Endothelial cell of hepatic sinusoid (primary cell): Measurements from ENCODE around the gene MRPL1.

Experiments used
- in situ Hi-C: cut with HindIII; loops from 2 replicates; pipeline ENCODE4 v1.10.0; 2017; ENCODE audit warnings: low sequenced_read_pairs

The MRPL1 gene

DNA sequence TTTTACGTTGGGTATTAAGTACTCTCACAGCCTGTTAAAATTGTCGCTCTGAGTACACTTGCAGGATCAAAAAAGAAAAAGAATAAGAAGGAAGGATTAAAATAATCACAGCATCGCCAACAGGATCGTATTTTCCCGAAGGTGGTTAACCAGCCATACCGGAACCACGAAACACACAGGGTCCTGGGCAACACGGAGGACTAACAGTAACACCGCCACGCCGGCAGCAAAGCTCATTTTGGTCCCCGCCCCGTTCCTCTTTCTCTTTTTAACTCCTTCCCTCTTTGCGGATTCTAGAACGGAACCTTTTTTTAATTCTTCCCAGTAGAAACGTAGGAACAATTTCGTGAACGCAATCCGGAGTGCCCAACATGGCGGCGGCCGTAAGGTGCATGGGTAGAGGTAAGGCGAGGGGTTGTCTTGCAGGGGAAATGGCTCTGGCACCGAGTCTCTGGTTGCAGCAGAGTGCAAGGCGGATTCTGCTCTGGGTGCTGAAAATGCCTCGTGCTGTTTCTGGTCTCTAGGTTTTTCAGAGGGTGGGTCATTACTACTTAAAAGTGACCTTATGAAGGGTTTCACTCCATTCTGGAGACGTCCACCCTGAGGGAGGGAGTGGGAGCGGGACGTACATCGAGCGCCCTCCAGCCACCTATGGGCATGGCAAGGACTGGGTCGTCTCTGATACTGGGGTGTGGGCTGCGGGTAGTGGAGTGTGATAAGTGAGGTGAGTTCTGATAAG, at the start of gene MRPL1:
Gene MRPL1 (plus strand): TSS at position 353 of the 739 bp plus-strand sequence. CDS start 19 bp downstream, at position 372.
- in situ Hi-C loops = no loop called here

DNA sequence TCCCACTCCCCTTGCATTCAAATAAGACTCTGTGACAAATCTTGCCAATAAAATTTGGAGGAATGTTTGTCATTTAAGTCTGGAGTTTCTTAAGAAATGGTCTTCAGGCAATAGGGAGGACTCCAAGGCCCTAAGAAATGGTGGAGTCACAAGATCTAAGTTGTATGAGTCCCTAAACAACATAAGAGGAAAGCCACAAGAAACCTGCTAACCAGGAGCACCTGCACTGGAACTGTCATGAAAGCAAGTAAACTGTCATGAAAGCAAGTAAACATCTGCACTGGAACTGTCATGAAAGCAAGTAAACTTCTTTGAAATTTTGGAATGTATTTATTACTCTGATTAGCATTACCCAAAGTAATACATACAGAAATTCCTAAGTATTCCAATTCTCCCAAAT, 47.0 kb upstream of the MRPL1 start:
- in situ Hi-C loops = no loop called here

DNA sequence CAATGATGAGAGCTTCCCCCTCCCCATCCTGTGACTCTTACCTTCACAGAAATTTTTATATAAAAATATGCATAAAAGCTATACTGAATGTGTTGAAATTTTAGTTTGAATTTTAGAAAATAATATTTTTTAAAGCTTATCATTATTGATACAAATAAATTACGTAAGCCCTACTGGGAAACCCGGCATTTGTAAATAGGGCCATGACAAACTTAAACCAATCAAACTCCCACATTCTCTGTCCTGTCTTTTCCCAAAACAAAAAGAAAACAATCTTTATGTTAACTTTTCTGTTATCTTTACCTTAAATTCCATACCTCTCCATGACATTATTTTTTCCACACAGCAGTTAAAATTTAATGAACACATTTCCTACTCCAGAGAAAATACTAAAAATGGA, 46.1 kb upstream of the MRPL1 start:
- in situ Hi-C loops = no loop called here

DNA sequence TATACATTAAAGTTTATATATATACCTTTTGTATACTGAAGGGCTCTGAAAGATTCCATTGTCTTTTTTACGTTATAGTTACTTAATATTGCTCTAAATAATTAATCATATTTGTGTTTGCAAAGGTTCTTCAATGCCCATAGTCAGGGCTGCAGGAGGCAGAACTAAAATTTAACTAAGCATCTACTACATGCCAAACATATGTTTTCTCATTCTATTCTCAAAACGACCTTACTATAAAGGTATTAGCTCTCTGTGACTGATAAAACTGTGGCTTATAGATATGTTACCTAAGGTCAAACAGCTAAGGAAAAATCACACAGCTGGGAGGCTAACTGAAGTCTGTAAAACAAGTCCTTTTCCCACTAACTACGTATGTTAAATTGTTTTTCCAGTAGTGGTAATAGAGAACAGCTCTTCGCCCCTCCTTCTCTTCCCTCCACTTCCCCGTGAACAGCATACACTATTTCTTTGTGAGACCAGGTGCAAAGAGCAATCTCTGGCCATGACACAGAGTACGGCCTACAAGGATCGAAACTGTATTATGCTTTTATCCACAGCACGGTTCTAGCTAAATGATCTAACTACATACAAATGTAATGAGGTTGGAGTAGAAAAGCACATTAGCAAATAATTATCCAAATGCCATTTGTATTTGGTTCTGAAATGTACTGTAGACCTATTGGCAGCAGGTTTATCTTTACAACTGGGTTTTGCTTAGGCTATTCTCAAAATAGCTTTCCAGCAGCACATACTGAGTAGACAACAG, 45.1 kb upstream of the MRPL1 start:
- in situ Hi-C loops = no loop called here

DNA sequence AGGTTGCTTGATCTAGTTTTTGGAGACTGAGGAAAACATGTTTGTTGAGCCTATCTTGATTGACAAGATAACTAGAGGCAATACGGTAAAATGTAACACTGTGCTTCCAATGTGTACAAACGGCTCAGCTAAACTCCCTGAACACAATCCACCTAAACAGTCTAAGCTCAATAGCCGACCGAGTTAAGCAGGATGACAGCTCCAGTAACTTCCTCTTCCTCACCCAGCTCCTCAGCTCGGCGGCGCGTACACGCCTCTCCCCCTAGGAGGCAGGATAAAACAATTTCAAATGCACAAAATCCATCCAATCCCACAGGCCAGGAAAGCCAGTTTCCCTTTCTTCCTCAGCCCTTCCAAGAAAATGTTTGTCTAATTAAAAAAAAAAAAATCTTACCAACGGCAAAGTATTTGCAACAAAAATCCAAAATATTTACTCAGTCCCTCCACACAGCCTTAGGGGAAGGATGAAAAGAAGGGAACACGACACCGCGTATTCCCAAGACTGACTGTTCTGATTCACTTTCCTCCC, 44.5 kb upstream of the MRPL1 start:
- in situ Hi-C loops = no loop called here

DNA sequence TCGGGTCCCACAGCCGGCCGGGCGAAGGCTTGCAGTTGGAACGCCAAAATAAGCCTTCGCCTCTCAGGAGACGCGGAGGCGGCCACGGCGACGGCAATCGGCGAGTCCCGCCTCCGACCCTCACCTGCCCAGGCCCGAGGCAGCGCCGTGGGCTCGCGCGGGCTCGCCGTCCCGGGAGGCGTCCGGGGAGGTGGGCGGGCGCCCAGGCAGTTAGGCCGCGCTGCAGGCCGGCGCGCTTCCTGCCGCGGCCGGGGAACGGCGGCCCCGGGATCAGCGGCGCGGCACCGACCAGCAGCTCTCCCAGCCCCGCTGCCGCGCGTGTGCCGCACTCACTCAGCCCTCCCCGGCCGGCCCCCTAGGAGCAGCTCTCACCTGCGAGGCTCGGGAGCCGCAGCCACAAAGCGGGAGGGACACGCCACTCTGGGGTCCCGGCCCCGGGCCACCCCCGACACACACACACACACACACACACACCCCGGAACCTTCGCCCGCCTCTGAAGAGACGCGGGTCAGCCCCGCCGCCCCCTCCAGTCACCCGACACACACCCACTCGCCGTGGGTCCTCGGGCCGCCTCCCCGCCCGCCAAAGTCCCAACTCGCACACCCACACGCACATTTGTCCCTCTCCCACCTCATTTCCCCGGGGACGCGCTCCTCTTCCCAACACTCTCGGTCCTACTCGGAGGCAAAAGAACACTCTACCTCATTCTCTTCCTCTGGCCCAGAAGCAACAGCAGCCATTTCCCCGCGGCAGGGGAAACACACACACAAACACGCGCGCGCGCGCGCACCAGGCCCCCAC, 43.8 kb upstream of the MRPL1 start, which contains the start of gene CNOT6L:
Gene CNOT6L (minus strand): TSS at position 767 of the 802 bp plus-strand sequence. CDS start 60 bp downstream, at position 707.
- in situ Hi-C loops = no loop called here

DNA sequence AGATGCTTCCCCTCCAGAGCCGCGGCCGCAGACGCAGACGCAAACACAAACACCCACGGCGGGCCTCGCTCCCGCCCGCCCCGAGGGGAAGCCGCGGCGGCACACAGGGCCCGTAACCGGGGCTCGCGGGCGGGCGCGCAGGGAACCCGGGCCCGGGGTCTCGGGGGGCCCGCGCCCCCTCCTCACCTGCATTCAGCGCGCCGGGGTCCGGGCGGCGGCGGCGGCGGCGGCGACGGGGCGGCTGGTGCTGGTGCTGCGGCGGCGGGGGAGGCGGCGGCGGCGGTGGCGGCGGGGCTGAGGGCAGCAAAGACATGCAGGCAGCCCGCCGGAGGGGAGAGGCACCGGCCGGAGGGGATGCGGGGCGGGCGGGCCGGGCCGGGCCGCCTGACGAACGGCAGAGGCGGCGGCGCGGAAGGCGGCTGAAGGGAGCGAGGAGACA, 43.2 kb upstream of the MRPL1 start:
- in situ Hi-C loops = no loop called here

DNA sequence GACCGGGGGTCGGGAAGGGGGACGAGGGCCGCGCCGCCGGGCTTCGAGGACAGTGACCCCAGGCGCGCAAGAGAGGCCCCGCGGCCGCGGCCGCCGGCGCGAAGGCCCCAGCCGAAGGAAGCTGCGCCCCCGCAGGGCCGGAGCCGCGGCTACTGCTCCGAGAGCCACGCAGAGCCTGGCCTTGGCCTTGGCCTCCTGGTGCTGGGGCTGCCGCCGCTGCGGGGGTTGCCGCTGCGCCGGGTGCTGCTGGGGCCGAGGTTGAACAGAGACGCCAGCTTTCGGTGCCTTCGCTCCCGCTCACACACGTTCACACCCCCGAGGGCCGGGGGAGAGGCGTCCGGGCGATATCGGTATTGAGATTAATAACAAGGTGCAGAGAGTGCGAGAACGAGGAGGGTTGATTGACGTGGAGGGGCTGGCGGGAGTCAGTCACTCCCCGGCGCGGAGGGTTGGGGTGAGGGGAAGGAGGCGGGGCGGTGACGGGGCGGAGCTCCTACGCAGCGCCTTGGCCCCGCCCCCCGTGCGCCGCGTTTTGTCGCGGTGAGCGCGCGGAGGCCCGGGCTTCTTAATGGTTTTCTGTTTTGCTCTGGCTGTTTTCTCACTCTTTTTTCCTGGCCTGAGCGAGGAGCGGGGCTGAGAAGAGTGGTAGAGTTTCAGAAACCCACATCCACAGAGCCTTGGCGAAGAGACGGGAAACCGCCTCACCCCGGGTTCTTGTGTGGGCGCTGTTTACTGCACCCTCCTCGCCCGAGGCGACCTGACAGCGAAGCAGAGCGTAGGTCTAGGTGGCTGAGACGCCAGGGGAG, 42.6 kb upstream of the MRPL1 start:
- in situ Hi-C loops = no loop called here

DNA sequence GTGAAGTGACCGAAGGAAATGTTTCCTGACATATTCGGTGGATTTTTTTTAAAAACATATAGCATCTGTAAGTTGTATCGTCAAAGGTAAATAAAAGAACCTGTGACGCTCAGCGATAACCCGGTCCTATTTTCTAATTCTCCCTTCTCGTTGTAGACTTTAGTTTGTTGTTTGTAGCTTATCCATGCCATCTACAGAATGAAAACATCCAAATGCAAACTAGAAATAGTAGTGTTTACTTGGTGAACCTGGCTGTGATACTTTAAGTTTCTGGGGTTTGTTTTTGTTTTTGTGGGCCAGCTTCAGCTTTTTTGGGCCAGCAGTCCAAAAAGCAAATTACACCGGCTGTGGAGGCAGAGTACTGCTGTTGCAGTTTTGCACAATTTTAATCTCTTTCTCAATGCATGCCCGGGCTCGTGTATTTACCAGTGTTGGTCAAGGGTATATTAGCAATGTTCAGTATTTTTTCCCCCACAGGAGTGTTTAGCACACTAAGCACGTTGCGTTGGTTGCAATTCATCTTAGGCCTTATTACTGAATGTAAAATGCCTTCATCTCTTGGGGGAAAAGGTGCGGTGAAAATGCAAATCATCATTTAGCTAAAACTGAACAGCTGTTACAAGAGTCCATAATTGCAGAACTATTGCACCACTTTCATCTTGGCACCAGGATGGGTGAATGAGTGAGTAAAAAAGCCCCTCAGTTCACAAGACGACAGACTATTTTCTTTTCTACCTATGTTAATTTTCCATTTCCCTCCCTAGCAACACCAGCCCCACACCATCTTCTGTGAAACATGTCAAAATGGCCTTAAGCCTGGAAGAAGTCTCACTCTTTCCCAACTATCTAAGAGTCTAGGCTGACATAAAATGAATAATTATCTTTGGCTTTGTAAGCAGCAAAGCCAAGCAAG, 41.7 kb upstream of the MRPL1 start:
- in situ Hi-C loops = no loop called here

DNA sequence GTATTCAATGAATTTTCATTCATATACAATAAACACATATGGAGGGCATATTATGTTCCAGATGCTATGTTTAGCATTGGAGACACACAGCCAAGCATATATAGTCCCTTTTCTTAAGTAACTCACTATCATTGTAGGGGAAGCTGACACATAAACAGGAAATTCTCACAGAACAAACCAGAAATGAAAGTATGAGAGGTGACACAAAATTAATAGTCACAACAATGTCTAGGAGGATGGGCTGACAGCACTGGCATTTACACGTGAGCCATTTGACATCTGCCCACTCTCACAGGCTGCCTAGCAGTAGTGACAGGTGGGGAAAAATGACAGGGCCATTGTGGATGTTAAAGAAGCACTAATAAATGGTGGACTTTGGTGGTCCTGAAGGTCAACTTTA, 40.9 kb upstream of the MRPL1 start:
- in situ Hi-C loops = no loop called here

DNA sequence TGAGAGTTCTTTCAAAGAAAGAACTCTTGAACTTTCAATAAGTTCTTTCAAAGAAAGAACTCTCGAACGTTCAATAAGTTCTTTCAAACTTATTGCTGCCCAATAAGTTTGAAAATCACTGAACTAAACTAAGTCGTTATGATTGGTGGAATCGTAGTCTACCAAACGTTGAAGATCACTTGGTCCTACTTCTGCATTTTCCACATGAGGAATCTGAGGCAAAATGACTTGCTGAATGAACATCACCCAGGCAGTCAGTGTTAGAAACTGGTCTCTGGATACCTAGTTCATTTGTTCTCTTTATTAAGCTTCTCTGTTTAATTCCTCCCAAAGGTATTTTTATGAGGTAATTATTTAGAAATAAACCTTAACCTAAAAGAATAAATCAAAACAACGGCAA, 36.4 kb upstream of the MRPL1 start:
- in situ Hi-C loops = no loop called here

DNA sequence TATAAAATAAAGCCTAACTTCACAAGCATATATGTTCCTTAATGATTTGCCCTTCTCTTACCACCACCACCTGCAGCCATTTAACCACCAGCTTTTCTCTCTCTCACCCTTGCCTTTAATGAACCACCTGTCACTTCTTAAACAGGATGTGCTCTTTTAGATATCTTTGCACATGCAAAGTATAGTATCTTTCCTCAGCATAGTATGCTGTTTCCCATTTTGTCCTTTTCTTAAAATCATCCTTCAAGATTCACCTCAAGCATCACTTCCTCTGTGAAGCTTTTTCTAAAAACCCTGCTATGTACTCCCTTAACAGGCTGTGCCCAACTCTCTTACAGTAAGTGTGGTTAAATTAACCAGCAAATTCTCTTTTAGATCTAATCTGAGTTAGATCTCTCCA, 35.3 kb upstream of the MRPL1 start:
- in situ Hi-C loops = no loop called here

DNA sequence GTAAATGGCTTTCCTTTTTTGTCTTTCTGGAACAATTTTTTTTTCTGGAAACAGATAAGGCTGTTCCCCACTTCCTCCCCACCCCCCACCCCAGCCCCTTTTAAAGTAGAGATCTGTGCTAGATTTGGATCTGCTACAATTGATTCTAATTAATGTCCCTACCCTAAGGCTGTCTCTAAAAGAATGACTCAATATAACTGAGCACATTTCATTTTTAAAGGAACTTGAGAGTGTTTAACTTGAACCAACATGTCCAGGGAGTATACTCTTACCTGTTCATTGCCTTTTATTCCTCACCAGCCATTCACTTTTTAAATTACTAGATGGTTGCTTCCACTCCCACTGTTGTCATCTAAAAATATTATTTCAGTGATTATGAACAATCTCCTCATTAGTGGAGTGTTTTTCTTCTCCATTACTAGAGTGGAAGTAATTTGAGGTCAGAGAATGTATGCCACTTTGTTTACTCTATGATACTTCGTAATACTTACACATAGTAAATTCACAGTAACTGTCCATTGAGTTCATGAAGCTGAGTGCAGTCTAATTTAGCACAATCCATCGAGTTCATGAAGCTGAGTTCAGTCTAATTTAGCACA, 29.4 kb upstream of the MRPL1 start:
- in situ Hi-C loops = no loop called here

DNA sequence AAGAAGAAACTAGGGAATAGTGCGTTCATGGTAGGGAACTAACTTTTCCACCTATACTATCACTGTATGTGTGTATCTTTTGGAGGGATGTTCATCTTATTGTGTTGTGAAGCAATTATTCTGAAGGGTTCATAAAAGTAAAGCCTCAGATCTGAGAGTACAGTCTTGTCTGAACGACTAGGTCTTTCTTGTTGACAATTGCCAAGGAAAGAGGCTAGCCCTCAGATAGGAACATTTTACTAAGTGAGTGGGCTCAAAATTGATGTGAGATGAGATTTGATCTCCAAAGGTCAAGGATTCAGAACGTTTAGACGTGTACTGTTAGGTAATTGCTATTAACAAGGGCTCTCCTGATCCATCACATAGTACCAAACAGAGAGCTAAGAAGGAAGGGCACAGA, 28.2 kb upstream of the MRPL1 start:
- in situ Hi-C loops = no loop called here

DNA sequence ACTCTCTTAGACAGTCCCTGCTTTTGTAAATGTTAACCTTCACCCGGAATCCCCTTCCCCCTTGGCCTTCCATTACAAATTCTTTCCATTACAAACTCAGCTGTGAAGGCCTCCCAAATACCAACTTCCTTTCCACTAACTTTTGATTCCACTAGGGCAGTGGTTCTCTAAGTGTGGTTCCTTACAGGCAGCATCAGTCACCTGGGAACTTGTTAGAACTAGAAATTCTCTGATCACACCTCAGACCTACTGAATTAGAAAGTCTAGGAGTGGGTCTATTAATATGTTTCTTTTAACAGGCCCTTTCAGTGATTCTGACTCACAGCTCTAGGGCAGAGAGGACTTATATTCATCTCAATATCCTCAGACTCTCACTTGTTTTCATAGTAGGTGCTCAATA, 19.0 kb upstream of the MRPL1 start:
- in situ Hi-C loops = no loop called here

DNA sequence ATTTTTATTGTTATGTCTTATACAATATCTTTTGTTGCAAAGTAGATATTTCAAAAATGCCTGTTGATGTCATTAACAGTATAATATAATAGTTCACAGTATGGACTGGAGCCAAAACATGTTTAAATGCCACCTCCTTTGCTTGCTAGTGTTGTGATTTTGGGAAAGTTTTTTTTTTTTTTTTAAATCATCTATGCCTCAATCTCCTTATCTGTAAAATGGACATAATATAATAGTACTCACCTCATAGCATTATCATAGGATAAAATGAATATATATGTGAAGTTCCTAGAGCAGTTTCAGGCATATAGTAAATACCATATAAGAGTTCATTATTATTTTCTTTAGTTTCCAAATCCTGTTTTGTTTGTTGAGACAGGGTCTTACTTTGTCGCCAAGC, 18.3 kb upstream of the MRPL1 start:
- in situ Hi-C loops = no loop called here

DNA sequence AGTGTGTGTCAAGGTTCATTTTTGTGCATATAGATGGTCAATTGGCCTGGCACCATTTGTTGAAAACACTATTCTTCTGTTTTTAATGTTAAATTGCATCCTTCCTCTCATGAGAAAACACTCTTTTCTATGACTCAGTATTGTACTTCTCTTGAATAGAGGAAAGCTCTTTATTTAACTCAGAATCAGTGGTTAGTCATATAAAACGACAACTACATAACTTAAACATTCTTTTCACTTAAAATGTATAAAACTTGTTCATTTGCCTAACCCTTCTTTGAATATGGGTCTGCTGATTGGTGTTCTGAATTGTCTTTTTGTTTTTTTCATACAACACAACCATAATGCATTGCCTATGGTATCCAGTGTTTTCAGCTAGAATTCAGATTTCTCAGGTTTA, 17.2 kb upstream of the MRPL1 start:
- in situ Hi-C loops = no loop called here

DNA sequence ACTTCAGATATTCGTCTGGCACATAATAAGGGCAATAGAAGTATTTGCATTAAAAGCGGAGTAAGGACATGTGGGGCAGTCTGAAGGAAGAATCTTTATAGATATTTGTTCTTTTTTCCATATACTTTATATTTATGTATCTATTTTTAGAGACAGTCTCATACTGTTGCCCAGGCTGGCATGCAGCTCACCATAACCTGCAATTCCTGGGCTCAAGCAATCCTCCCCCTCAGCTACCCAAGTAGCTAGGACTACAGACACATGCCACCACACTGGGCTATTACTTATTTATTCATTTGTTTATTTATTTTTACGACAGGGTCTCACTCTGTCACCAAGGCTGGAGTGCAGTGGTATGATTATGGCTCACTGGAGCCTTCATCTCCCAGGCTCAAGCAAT, 16.7 kb upstream of the MRPL1 start:
- in situ Hi-C loops = no loop called here

DNA sequence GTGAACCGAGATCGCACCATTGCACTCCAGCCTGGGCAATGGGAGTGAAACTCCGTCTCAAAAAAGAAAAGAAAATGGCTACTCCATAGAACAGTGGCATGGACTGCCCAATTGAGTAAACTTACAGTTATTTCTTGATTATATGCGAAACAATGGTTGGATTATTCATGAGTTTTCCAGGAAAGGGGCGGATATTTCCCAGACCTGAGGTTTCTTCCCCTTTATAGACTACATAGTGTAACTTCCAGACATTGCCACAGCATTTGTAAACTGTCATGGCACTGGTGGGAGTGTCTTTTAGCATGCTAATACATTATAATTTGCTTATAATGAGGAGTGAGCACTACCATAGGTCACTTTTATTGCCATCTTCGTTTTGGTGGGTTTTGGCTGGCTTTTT, 14.1 kb upstream of the MRPL1 start:
- in situ Hi-C loops = no loop called here
